Suprapubic skin (tissue), 4 donors: Measurements from ENCODE around the gene UBE4B. TPM values are rescaled to one million over a fixed set of nuclear protein-coding genes. Genes with fewer than 3 reads are reported as not detected.

ENCODE experiments used
- DNase-seq, 2 donors: peaks; one replicate each; pipeline ENCODE4 v3.0.0-alpha.2; 2019; ENCODE audit warnings: low spot score in 2 of 2
- H3K27ac ChIP-seq: fragments of 200-600 bp; sonication (generic); one replicate; pipeline ENCODE4 v1.5.1; 2019
- H3K27me3 ChIP-seq: fragments of 200-600 bp; sonication (generic); one replicate; pipeline ENCODE4 v1.5.1; 2019
- H3K36me3 ChIP-seq: fragments of 200-600 bp; sonication (generic); one replicate; pipeline ENCODE4 v1.5.1; 2019
- H3K4me1 ChIP-seq: fragments of 200-600 bp; sonication (generic); one replicate; pipeline ENCODE4 v1.5.1; 2019
- H3K4me3 ChIP-seq: fragments of 200-600 bp; sonication (generic); one replicate; pipeline ENCODE4 v1.5.1; 2019; ENCODE audit warnings: mild to moderate bottlenecking
- H3K9me3 ChIP-seq: fragments of 200-600 bp; sonication (generic); one replicate; pipeline ENCODE4 v1.5.1; 2019
- CTCF ChIP-seq, 2 donors: fragments of 200-600 bp in 1 of 2; fragments of 450-650 bp in 1 of 2; sonication (generic) in 1 of 2; IDR thresholded peaks; one replicate each; pipeline ENCODE4 v1.5.1; 2016 to 2019; ENCODE audit warnings: antibody characterized with exemption in 2 of 2, mild to moderate bottlenecking in 1 of 2, moderate library complexity in 1 of 2
- EP300 ChIP-seq: sonication (generic); formaldehyde crosslinking; IDR thresholded peaks from one replicate; pipeline ENCODE4 v1.6.1; 2017; ENCODE audit warnings: antibody characterized with exemption
- POLR2A ChIP-seq, 2 donors: fragments of 450-650 bp; IDR thresholded peaks; one replicate each; pipeline ENCODE4 v1.6.1; 2017; ENCODE audit warnings: antibody characterized with exemption in 2 of 2, mild to moderate bottlenecking in 2 of 2, moderate library complexity in 2 of 2
- POLR2AphosphoS5 ChIP-seq, 3 donors: sonication (generic); formaldehyde crosslinking; IDR thresholded peaks; one replicate each; pipeline ENCODE4 v1.6.1; 2017; ENCODE audit warnings: antibody characterized with exemption in 3 of 3
- WGBS: methylation state at CpG from one replicate; pipeline ENCODE4 v1.1.5; 2018; 5-methylcytosine and 5-hydroxymethylcytosine counted together
- total RNA-seq, 4 donors: library from RNA; depleted of rRNA; stranded (reverse); fragments of >200 nt; gene quantifications; one replicate each; pipeline ENCODE4 v1.1.0, GENCODE V29; 2016

The UBE4B gene
- total RNA-seq, 4 donors from 2014 or later, result 65.6 to 145 (median 96.5) TPM

- no peak overlapping the region for H3K27ac ChIP-seq
- DNase-seq, result no peak
- no peak for TF ChIP-seq POLR2A (IDR thresholded peaks at IDR 0.05)
- TF ChIP-seq EP300, result no peak
- no peak for TF ChIP-seq POLR2AphosphoS5 (IDR thresholded peaks at IDR 0.05)
- TF ChIP-seq CTCF (IDR thresholded peaks at IDR 0.05), result no peak
- no peaks in the 10 kb centered on the region for H3K9me3 ChIP-seq
- peaks cover 52% of the 10 kb centered on the region for H3K36me3 ChIP-seq
- WGBS, result 96% methylated on average over 7 of the region's 7 CpGs
- no peak overlapping the region for H3K4me3 ChIP-seq
- peaks cover 3% of the 10 kb centered on the region for H3K4me1 ChIP-seq
- H3K27me3 ChIP-seq, result no peaks in the 10 kb centered on the region
Measured at GRCh38 chr1:10121688-10122087, 88.9 kb downstream of the UBE4B start.

DNA sequence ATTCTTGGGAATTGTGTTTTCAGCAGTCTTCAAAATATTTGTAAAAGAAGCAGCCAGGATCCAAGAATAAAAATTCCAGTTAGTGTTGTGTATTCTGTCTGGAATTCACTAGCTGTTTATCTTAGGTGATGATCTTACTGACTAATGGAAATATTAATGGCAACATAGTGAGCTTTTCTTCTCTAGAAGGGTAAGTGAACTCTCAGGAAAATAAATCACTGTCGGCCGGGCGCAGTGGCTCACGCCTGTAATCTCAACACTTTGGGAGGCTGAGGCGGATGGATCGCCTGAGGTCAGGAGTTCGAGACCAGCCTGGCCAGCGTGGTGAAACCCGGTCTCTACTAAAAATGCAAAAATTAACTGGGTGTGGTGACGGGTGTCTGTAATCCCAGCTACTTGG is 90.2 kb downstream of the UBE4B start:
- Histone ChIP-seq H3K27me3 (no peaks in the 10 kb centered on the region), H3K36me3 (peaks cover 57% of the 10 kb centered on the region), H3K27ac (no peak overlapping the region), H3K4me1 (no peaks in the 10 kb centered on the region), H3K9me3 (no peaks in the 10 kb centered on the region), H3K4me3 (no peak overlapping the region)
- 87% methylated on average over 10 of the region's 10 CpGs for WGBS
- no peak for DNase-seq
- TF ChIP-seq POLR2A (IDR thresholded peaks at IDR 0.05) (no peak), POLR2AphosphoS5 (IDR thresholded peaks at IDR 0.05) (no peak), CTCF (IDR thresholded peaks at IDR 0.05) (no peak), EP300 (no peak)

DNA sequence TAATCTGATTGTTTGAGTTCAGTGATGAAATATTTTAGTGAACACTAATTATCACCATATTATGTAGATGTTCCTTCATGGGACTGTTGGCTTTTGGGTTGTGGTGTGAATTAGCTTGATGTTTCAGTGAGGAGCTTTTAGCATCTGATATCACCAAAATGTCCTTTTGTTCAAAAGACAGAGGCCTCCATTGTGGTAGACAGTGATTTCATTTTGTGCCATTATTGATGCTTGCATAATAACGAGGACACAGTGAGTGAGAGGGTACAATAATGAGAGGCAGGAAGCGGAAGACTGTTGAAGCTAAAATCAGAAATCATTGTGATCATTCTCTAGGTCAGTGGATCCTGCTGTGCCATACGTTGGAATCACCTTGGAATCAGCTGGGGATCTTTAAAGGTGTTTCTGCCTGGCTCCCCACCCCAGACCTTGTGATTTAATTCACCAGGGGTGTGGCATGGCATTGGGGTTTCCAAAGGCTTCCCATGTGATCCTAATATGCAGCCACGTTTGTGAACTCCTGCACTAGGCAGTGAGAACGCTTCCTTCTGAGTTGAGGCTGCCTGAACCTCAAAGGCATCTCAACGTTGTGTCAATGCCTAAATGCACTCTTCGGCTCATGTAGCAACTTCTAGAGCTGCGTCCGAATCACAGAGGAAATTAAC is 95.5 kb downstream of the UBE4B start:
- 74% methylated on average over 9 of the region's 9 CpGs for WGBS
- TF ChIP-seq EP300, result no peak
- no peak for TF ChIP-seq POLR2AphosphoS5 (IDR thresholded peaks at IDR 0.05)
- no peak for TF ChIP-seq CTCF (IDR thresholded peaks at IDR 0.05)
- TF ChIP-seq POLR2A (IDR thresholded peaks at IDR 0.05), result no peak
- no peak overlapping the region for H3K27ac ChIP-seq
- peaks cover 60% of the 10 kb centered on the region for H3K36me3 ChIP-seq
- H3K9me3 ChIP-seq, result no peaks in the 10 kb centered on the region
- no peak overlapping the region for H3K4me3 ChIP-seq
- no peak for DNase-seq
- H3K4me1 ChIP-seq, result no peaks in the 10 kb centered on the region
- no peaks in the 10 kb centered on the region for H3K27me3 ChIP-seq

- DNase-seq, result no peak
- no peak overlapping the region for H3K4me3 ChIP-seq
- no peaks in the 10 kb centered on the region for H3K9me3 ChIP-seq
- H3K27me3 ChIP-seq, result no peaks in the 10 kb centered on the region
- TF ChIP-seq POLR2AphosphoS5 (IDR thresholded peaks at IDR 0.05) (no peak), CTCF (IDR thresholded peaks at IDR 0.05) (no peak), EP300 (no peak), POLR2A (IDR thresholded peaks at IDR 0.05) (no peak)
- H3K36me3 ChIP-seq, result peaks cover 84% of the 10 kb centered on the region
- H3K27ac ChIP-seq, result no peak overlapping the region
- H3K4me1 ChIP-seq, result no peaks in the 10 kb centered on the region
- WGBS, result 98% methylated on average over 6 of the region's 6 CpGs
Measured at GRCh38 chr1:10132316-10132715, 99.6 kb downstream of the UBE4B start.

GRCh38 chr1:10132852-10133251 is 100.1 kb downstream of the UBE4B start:
- 92% methylated on average over 10 of the region's 10 CpGs for WGBS
- DNase-seq, result no peak
- peaks cover 84% of the 10 kb centered on the region for H3K36me3 ChIP-seq
- no peaks in the 10 kb centered on the region for H3K9me3 ChIP-seq
- no peaks in the 10 kb centered on the region for H3K27me3 ChIP-seq
- TF ChIP-seq CTCF (IDR thresholded peaks at IDR 0.05) (no peak), POLR2AphosphoS5 (IDR thresholded peaks at IDR 0.05) (no peak), EP300 (no peak), POLR2A (IDR thresholded peaks at IDR 0.05) (no peak)
- no peak overlapping the region for H3K27ac ChIP-seq
- no peaks in the 10 kb centered on the region for H3K4me1 ChIP-seq
- H3K4me3 ChIP-seq, result no peak overlapping the region
